MM.1S (cell line): ENCODE results near the gene GP9.

Experiments
- CTCF ChIP-seq: fragments of 300-600 bp; sonication (generic); IDR thresholded peaks from 2 replicates; pipeline ENCODE4 v1.5.1; 2016; ENCODE audit warnings: antibody characterized with exemption, low read length, mixed read lengths
- EZH2 ChIP-seq: fragments of 300-600 bp; sonication (generic); optimal IDR thresholded peaks from 2 replicates; pipeline ENCODE3; 2017; ENCODE audit warnings: low read depth, mild to moderate bottlenecking, antibody characterized with exemption, low read length, mixed read lengths

GRCh38 chr3:129057249-129057648 lies 3.3 kb upstream of the GP9 start:
- TF ChIP-seq EZH2 (no peak), CTCF (no peak)
